GM10847 (cell line): Measurements from ENCODE around the gene PHLDB2.

ENCODE experiments used
- POLR2A ChIP-seq: IDR thresholded peaks from 2 replicates; pipeline ENCODE4 v1.6.1; 2011; ENCODE audit not compliant: insufficient read length; ENCODE audit errors: extremely low read depth

The PHLDB2 gene

GRCh38 chr3:111846039-111846438, 13.0 kb upstream of the PHLDB2 start:
- TF ChIP-seq POLR2A, result no peak

GRCh38 chr3:111846717-111847116, 12.3 kb upstream of the PHLDB2 start:
- no peak for TF ChIP-seq POLR2A

- no peak for TF ChIP-seq POLR2A
Observed at GRCh38 chr3:111848283-111848682, 10.8 kb upstream of the PHLDB2 start.

- TF ChIP-seq POLR2A, result no peak
Observed at GRCh38 chr3:111848778-111849177, 10.3 kb upstream of the PHLDB2 start.

- TF ChIP-seq POLR2A, result no peak
Observed at GRCh38 chr3:111850537-111850936, 8.5 kb upstream of the PHLDB2 start.

- no peak for TF ChIP-seq POLR2A
Observed at GRCh38 chr3:111851511-111851954, 7.5 kb upstream of the PHLDB2 start.

GRCh38 chr3:111852540-111852939, 6.5 kb upstream of the PHLDB2 start:
- TF ChIP-seq POLR2A, result no peak

GRCh38 chr3:111853068-111853467, 6.0 kb upstream of the PHLDB2 start:
- no peak for TF ChIP-seq POLR2A

GRCh38 chr3:111854990-111855389, 4.1 kb upstream of the PHLDB2 start:
- TF ChIP-seq POLR2A, result no peak

GRCh38 chr3:111856501-111856900, 2.6 kb upstream of the PHLDB2 start:
- no peak for TF ChIP-seq POLR2A

GRCh38 chr3:111857474-111857873, 1.6 kb upstream of the PHLDB2 start:
- no peak for TF ChIP-seq POLR2A

GRCh38 chr3:111858642-111859041, 423 bp upstream of the PHLDB2 start:
- TF ChIP-seq POLR2A, result no peak

GRCh38 chr3:111859974-111860859, 1.2 kb downstream of the PHLDB2 start:
- TF ChIP-seq POLR2A, result no peak

GRCh38 chr3:111861391-111861790, 2.3 kb downstream of the PHLDB2 start:
- TF ChIP-seq POLR2A, result no peak

GRCh38 chr3:111862415-111862814, 3.4 kb downstream of the PHLDB2 start:
- no peak for TF ChIP-seq POLR2A

- no peak for TF ChIP-seq POLR2A
Observed at GRCh38 chr3:111862974-111863373, 3.9 kb downstream of the PHLDB2 start.
